C4-2B (cell line): ENCODE data around the gene FOXJ2.

Source experiments
- CTCF ChIP-seq: fragments of 450-650 bp; conservative IDR thresholded peaks from 2 replicates; pipeline ENCODE4 v1.5.1; 2017; ENCODE audit warnings: mild to moderate bottlenecking
- ZFX ChIP-seq: fragments of 450-650 bp; IDR thresholded peaks from 2 replicates; pipeline ENCODE4 v1.6.1; 2017

GRCh38 chr12:8040791-8041190, 8.3 kb downstream of the FOXJ2 start:
- TF ChIP-seq CTCF: no peak
- TF ChIP-seq ZFX: no peak
